ENCODE data around the gene ZC3HAV1. TPM values are rescaled to one million over a fixed set of nuclear protein-coding genes. Genes with fewer than 3 reads are reported as not detected.

Gene ZC3HAV1
- total RNA-seq, 1 experiment from 2014 or later = 38.0 TPM

DNA sequence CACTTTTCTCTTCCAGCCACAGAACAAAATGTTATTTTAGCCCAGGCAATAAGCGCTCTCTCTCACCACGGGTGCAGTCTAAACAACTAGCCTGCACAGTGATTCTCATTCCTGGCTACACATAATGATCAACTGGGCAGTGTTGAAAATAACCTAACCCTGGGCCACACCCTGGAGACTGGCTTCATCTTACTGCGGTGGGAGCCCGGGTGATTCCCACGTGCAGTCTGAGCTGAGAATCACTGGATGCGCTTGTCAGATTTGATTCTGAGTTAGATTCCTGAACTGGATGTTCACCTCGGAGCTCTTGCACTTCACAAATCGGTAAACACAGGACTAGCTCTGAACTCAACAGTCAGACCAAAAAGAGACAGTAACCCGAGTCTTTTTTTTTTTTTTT is 14.9 kb downstream of the ZC3HAV1 start (continued):
- TF ChIP-seq, protein P1, sequence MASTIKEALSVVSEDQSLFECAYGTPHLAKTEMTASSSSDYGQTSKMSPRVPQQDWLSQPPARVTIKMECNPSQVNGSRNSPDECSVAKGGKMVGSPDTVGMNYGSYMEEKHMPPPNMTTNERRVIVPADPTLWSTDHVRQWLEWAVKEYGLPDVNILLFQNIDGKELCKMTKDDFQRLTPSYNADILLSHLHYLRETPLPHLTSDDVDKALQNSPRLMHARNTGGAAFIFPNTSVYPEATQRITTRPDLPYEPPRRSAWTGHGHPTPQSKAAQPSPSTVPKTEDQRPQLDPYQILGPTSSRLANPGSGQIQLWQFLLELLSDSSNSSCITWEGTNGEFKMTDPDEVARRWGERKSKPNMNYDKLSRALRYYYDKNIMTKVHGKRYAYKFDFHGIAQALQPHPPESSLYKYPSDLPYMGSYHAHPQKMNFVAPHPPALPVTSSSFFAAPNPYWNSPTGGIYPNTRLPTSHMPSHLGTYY (CRISPR knock-in tag; IDR thresholded peaks at IDR 0.05) = no peak
- TF ChIP-seq ZNF671 (CRISPR knock-in tag; IDR thresholded peaks at IDR 0.05) (no peak), NFATC4 (CRISPR knock-in tag; IDR thresholded peaks at IDR 0.05) (no peak), GABPB1 (CRISPR knock-in tag; IDR thresholded peaks at IDR 0.05) (no peak)
- TF ChIP-seq, protein P2, sequence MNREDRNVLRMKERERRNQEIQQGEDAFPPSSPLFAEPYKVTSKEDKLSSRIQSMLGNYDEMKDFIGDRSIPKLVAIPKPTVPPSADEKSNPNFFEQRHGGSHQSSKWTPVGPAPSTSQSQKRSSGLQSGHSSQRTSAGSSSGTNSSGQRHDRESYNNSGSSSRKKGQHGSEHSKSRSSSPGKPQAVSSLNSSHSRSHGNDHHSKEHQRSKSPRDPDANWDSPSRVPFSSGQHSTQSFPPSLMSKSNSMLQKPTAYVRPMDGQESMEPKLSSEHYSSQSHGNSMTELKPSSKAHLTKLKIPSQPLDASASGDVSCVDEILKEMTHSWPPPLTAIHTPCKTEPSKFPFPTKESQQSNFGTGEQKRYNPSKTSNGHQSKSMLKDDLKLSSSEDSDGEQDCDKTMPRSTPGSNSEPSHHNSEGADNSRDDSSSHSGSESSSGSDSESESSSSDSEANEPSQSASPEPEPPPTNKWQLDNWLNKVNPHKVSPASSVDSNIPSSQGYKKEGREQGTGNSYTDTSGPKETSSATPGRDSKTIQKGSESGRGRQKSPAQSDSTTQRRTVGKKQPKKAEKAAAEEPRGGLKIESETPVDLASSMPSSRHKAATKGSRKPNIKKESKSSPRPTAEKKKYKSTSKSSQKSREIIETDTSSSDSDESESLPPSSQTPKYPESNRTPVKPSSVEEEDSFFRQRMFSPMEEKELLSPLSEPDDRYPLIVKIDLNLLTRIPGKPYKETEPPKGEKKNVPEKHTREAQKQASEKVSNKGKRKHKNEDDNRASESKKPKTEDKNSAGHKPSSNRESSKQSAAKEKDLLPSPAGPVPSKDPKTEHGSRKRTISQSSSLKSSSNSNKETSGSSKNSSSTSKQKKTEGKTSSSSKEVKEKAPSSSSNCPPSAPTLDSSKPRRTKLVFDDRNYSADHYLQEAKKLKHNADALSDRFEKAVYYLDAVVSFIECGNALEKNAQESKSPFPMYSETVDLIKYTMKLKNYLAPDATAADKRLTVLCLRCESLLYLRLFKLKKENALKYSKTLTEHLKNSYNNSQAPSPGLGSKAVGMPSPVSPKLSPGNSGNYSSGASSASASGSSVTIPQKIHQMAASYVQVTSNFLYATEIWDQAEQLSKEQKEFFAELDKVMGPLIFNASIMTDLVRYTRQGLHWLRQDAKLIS (CRISPR knock-in tag; IDR thresholded peaks at IDR 0.05; ENCODE audit: borderline replicate concordance) = no peak

DNA sequence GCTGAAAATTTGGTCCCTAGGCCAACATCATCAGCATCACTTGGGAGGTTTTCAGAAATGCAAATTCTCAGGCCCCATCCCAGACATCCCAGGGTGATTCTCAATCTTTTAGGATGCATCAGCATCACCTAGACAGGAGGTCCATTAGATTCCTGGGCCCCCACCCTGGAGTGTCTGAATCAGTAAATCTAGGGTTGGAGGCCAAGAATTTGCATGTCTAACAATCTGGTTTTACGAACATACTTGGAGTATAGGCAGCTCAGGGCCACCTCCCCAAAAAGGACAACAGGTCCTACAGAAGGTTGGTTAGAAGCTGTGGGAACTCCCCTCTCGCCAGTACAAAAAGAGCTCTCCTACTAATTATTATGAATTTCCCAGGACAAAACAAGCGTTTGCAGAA is 15.5 kb downstream of the ZC3HAV1 start:
- ATAC-seq (no peak; the same call in 1 of the 2 replicates), DNase-seq (ENCODE audit: low spot score) (no peak)
- H3K36me3 Mint-ChIP-seq = peaks cover 12% of the 10 kb centered on the region
- peaks cover 56% of the 10 kb centered on the region for H3K4me1 Mint-ChIP-seq
- H3K4me3 Mint-ChIP-seq = no peak overlapping the region
- peak overlapping the region; percentile 90 for H3K27ac Mint-ChIP-seq
- H3K27me3 Mint-ChIP-seq (ENCODE audit: low read depth) = no peaks in the 10 kb centered on the region
- CTCF ChIA-PET = interaction anchor here (0.6 to 1.5 kb wide), 3 partner anchors 19 to 296 kb away, joined by 4 to 7 read pairs (median 4); partner anchors contain the start of gene ATP6V0A4
- POLR2A ChIA-PET = interaction anchor here (0.6 kb wide), 1 partner anchor 28 kb away, joined by 3 read pairs; no protein-coding TSS in a partner anchor
- no peaks in the 10 kb centered on the region for H3K9me3 Mint-ChIP-seq
- TF ChIP-seq FOXK1 (CRISPR knock-in tag; IDR thresholded peaks at IDR 0.05) = no peak
- TF ChIP-seq HMGA2 (CRISPR knock-in tag; IDR thresholded peaks at IDR 0.05) = no peak
- no peak for TF ChIP-seq GRHL2 (CRISPR knock-in tag; IDR thresholded peaks at IDR 0.05; ENCODE audit: insufficient replicate concordance, severe bottlenecking)
- no peak for TF ChIP-seq ZNF423 (CRISPR knock-in tag; IDR thresholded peaks at IDR 0.05)
- no peak for TF ChIP-seq MXD4 (CRISPR knock-in tag; IDR thresholded peaks at IDR 0.05; ENCODE audit: borderline replicate concordance)
- TF ChIP-seq, protein P3, sequence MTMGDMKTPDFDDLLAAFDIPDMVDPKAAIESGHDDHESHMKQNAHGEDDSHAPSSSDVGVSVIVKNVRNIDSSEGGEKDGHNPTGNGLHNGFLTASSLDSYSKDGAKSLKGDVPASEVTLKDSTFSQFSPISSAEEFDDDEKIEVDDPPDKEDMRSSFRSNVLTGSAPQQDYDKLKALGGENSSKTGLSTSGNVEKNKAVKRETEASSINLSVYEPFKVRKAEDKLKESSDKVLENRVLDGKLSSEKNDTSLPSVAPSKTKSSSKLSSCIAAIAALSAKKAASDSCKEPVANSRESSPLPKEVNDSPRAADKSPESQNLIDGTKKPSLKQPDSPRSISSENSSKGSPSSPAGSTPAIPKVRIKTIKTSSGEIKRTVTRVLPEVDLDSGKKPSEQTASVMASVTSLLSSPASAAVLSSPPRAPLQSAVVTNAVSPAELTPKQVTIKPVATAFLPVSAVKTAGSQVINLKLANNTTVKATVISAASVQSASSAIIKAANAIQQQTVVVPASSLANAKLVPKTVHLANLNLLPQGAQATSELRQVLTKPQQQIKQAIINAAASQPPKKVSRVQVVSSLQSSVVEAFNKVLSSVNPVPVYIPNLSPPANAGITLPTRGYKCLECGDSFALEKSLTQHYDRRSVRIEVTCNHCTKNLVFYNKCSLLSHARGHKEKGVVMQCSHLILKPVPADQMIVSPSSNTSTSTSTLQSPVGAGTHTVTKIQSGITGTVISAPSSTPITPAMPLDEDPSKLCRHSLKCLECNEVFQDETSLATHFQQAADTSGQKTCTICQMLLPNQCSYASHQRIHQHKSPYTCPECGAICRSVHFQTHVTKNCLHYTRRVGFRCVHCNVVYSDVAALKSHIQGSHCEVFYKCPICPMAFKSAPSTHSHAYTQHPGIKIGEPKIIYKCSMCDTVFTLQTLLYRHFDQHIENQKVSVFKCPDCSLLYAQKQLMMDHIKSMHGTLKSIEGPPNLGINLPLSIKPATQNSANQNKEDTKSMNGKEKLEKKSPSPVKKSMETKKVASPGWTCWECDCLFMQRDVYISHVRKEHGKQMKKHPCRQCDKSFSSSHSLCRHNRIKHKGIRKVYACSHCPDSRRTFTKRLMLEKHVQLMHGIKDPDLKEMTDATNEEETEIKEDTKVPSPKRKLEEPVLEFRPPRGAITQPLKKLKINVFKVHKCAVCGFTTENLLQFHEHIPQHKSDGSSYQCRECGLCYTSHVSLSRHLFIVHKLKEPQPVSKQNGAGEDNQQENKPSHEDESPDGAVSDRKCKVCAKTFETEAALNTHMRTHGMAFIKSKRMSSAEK (CRISPR knock-in tag; IDR thresholded peaks at IDR 0.05; ENCODE audit: borderline replicate concordance) = no peak
- TF ChIP-seq CREM (CRISPR knock-in tag; IDR thresholded peaks at IDR 0.05) = no peak
- no peak for TF ChIP-seq ZNF416 (CRISPR knock-in tag; IDR thresholded peaks at IDR 0.05)
- TF ChIP-seq, protein P4, sequence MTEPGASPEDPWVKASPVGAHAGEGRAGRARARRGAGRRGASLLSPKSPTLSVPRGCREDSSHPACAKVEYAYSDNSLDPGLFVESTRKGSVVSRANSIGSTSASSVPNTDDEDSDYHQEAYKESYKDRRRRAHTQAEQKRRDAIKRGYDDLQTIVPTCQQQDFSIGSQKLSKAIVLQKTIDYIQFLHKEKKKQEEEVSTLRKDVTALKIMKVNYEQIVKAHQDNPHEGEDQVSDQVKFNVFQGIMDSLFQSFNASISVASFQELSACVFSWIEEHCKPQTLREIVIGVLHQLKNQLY (CRISPR knock-in tag; IDR thresholded peaks at IDR 0.05) = no peak
- TF ChIP-seq NR3C1 (CRISPR knock-in tag; conservative IDR thresholded peaks at IDR 0.05; ENCODE audit: low read depth) = no peak
- no peak for TF ChIP-seq SMAD3 (CRISPR knock-in tag; IDR thresholded peaks at IDR 0.05; ENCODE audit: borderline replicate concordance)
- no peak for TF ChIP-seq KAT7 (CRISPR knock-in tag; IDR thresholded peaks at IDR 0.05; ENCODE audit: borderline replicate concordance)
- TF ChIP-seq, protein P5, sequence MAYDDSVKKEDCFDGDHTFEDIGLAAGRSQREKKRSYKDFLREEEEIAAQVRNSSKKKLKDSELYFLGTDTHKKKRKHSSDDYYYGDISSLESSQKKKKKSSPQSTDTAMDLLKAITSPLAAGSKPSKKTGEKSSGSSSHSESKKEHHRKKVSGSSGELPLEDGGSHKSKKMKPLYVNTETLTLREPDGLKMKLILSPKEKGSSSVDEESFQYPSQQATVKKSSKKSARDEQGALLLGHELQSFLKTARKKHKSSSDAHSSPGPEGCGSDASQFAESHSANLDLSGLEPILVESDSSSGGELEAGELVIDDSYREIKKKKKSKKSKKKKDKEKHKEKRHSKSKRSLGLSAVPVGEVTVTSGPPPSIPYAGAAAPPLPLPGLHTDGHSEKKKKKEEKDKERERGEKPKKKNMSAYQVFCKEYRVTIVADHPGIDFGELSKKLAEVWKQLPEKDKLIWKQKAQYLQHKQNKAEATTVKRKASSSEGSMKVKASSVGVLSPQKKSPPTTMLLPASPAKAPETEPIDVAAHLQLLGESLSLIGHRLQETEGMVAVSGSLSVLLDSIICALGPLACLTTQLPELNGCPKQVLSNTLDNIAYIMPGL (CRISPR knock-in tag; IDR thresholded peaks at IDR 0.05) = no peak
- TF ChIP-seq GTF2I (CRISPR knock-in tag; conservative IDR thresholded peaks at IDR 0.05) = no peak
- TF ChIP-seq, protein P6, sequence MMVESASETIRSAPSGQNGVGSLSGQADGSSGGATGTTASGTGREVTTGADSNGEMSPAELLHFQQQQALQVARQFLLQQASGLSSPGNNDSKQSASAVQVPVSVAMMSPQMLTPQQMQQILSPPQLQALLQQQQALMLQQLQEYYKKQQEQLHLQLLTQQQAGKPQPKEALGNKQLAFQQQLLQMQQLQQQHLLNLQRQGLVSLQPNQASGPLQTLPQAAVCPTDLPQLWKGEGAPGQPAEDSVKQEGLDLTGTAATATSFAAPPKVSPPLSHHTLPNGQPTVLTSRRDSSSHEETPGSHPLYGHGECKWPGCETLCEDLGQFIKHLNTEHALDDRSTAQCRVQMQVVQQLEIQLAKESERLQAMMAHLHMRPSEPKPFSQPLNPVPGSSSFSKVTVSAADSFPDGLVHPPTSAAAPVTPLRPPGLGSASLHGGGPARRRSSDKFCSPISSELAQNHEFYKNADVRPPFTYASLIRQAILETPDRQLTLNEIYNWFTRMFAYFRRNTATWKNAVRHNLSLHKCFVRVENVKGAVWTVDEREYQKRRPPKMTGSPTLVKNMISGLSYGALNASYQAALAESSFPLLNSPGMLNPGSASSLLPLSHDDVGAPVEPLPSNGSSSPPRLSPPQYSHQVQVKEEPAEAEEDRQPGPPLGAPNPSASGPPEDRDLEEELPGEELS (CRISPR knock-in tag; IDR thresholded peaks at IDR 0.05) = no peak

Measured in WTC11 (cell line).